Endothelial cell (in vitro differentiated cells): ENCODE data around the gene SKAP1. TPM values are rescaled to one million over a fixed set of nuclear protein-coding genes. Genes with fewer than 3 reads are reported as not detected.

ENCODE experiments used
- DNase-seq: peaks from one replicate; pipeline ENCODE4 v3.0.0; 2021; ENCODE audit warnings: low spot score
- H3K27ac Mint-ChIP-seq: one replicate; pipeline ENCODE4 v1.8.0; 2021; ENCODE audit warnings: mixed read lengths, inconsistent platforms; ENCODE audit not compliant: unreplicated experiment
- H3K27me3 Mint-ChIP-seq: one replicate; pipeline ENCODE4 v1.8.0; 2021; ENCODE audit warnings: mild to moderate bottlenecking, moderate library complexity, mixed read lengths, inconsistent platforms; ENCODE audit not compliant: unreplicated experiment
- H3K36me3 Mint-ChIP-seq: one replicate; pipeline ENCODE4 v1.8.0; 2021; ENCODE audit warnings: mild to moderate bottlenecking, low read depth, mixed read lengths, inconsistent platforms; ENCODE audit not compliant: unreplicated experiment
- H3K4me1 Mint-ChIP-seq: one replicate; pipeline ENCODE4 v1.8.0; 2021; ENCODE audit warnings: mild to moderate bottlenecking, mixed read lengths, inconsistent platforms; ENCODE audit not compliant: unreplicated experiment
- H3K4me3 Mint-ChIP-seq: one replicate; pipeline ENCODE4 v1.8.0; 2021; ENCODE audit warnings: mild to moderate bottlenecking, mixed read lengths, inconsistent platforms; ENCODE audit not compliant: unreplicated experiment
- H3K9me3 Mint-ChIP-seq: one replicate; pipeline ENCODE4 v1.8.0; 2021; ENCODE audit warnings: mixed read lengths, inconsistent platforms; ENCODE audit not compliant: unreplicated experiment
- CTCF ChIP-seq: fragments of 200-600 bp; sonication (generic); IDR thresholded peaks from one replicate; pipeline ENCODE4 v1.5.0; 2021; ENCODE audit warnings: antibody characterized with exemption; ENCODE audit not compliant: unreplicated experiment
- total RNA-seq: library from RNA; stranded (reverse); fragmentation: NEBNext Ultra II Directional; extraction: Animal tissue kit (Norgen Biotek cat#: 25700); gene quantifications from one replicate; pipeline ENCODE4 v1.2.1, GENCODE V29; 2021; ENCODE audit not compliant: unreplicated experiment

Gene SKAP1
- total RNA-seq, 1 donor from 2014 or later: 2.1 TPM

DNA sequence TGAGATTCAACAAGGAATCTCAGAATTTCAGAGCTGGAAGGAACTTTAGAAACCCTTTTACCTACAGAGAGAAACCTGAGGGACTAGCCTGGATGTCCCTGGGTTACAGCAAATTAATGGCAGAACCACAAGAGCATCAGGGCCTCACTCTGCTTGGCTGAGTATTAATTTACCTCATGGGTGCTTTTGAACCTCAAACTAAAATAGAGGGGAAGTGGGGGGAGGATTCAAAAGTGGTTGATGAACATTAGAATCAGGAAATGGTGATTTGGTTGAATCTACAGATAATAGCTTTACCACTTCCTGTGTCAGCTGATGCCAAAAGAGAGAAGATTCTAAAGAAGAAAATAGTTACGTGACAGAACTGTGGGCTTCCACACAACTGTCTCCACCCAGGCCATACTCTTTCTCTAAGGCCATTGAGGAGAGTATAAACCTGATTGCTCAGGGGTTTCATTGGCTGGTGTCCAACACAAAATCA lies 11.3 kb upstream of the SKAP1 start:
- no peak for DNase-seq
- no peak for TF ChIP-seq CTCF

GRCh38 chr17:48440669-48441068 lies 10.7 kb upstream of the SKAP1 start:
- TF ChIP-seq CTCF: no peak
- Mint-ChIP-seq H3K9me3 (no peaks in the 10 kb centered on the region), H3K27ac (peak overlapping the region; percentile 72), H3K27me3 (no peaks in the 10 kb centered on the region), H3K4me3 (no peak overlapping the region), H3K36me3 (no peaks in the 10 kb centered on the region), H3K4me1 (peaks cover 57% of the 10 kb centered on the region)
- no peak for DNase-seq

More for the DNA sequence above, 11.3 kb upstream of the SKAP1 start:
- H3K27ac Mint-ChIP-seq: peak overlapping the region; percentile 72
- no peaks in the 10 kb centered on the region for H3K9me3 Mint-ChIP-seq
- no peaks in the 10 kb centered on the region for H3K36me3 Mint-ChIP-seq
- no peaks in the 10 kb centered on the region for H3K27me3 Mint-ChIP-seq
- H3K4me3 Mint-ChIP-seq: no peak overlapping the region
- H3K4me1 Mint-ChIP-seq: peaks cover 59% of the 10 kb centered on the region

- H3K27ac Mint-ChIP-seq: peak overlapping the region; percentile 72
- no peaks in the 10 kb centered on the region for H3K36me3 Mint-ChIP-seq
- peaks cover 57% of the 10 kb centered on the region for H3K4me1 Mint-ChIP-seq
- no peak for DNase-seq
- no peak overlapping the region for H3K4me3 Mint-ChIP-seq
- no peaks in the 10 kb centered on the region for H3K9me3 Mint-ChIP-seq
- TF ChIP-seq CTCF: no peak
- no peaks in the 10 kb centered on the region for H3K27me3 Mint-ChIP-seq
Observed at GRCh38 chr17:48439875-48440505, 10.0 kb upstream of the SKAP1 start.

DNA sequence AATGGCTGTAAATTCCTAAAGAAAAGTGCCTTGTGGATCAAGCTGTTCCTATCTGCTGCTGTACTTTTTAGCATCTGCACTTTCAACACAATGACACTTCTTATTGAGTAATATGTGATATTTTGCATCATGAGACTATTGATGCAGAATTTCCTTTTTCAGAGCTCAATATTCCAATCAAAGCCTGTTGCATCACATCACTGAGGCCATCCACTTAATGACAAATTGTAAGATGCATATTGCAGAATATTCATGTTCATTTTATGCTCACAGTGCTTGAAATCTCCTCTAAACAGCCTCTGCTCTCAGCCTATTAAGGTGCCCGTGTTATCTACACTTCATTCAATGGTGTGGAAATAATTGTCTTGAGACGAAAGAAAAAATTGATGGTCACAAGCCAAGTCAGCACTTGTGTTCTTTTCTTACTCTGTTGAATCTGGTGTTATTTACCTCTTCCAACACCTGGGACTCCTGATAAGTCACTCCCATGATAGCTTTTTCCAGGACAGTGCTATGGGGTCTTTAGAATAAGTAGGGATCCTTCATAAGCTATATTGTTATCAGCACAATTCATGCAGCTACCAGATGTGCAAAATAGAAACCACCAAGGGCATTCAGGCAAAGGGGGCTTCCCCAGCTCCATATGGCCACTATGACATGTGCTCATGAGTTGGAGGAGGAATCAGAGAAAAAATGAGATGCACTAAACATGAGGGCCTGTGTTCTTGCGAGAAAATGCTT lies 9.3 kb upstream of the SKAP1 start:
- H3K4me3 Mint-ChIP-seq: no peak overlapping the region
- no peaks in the 10 kb centered on the region for H3K27me3 Mint-ChIP-seq
- TF ChIP-seq CTCF: no peak
- no peak overlapping the region for H3K27ac Mint-ChIP-seq
- H3K36me3 Mint-ChIP-seq: no peaks in the 10 kb centered on the region
- H3K4me1 Mint-ChIP-seq: peaks cover 51% of the 10 kb centered on the region
- H3K9me3 Mint-ChIP-seq: no peaks in the 10 kb centered on the region
- no peak for DNase-seq

GRCh38 chr17:48438516-48439061 lies 8.6 kb upstream of the SKAP1 start:
- H3K27ac Mint-ChIP-seq: no peak overlapping the region
- H3K4me3 Mint-ChIP-seq: no peak overlapping the region
- no peak for TF ChIP-seq CTCF
- peaks cover 51% of the 10 kb centered on the region for H3K4me1 Mint-ChIP-seq
- no peaks in the 10 kb centered on the region for H3K9me3 Mint-ChIP-seq
- H3K36me3 Mint-ChIP-seq: no peaks in the 10 kb centered on the region
- DNase-seq: no peak
- no peaks in the 10 kb centered on the region for H3K27me3 Mint-ChIP-seq
